GM21717 (cell line): ENCODE measurements around the gene SLAMF7.

Experiments used
- ATAC-seq: cut with Tn5 transposase; IDR thresholded peaks from one replicate; pipeline ENCODE4 v1.9.1; 2021; ENCODE audit warnings: mild to moderate bottlenecking, moderate library complexity; ENCODE audit not compliant: unreplicated experiment

Gene SLAMF7

GRCh38 chr1:160799641-160800040 is 60.6 kb downstream of the SLAMF7 start:
- no peak for ATAC-seq

GRCh38 chr1:160800142-160800541 is 61.1 kb downstream of the SLAMF7 start:
- ATAC-seq, result no peak

- no peak for ATAC-seq
These were observed 61.8 kb downstream of the SLAMF7 start for GRCh38 chr1:160800645-160801408.

- ATAC-seq, result no peak
These were observed 63.0 kb downstream of the SLAMF7 start for GRCh38 chr1:160801836-160802580.
